Natural killer cell (primary cell): ENCODE measurements around the gene RCL1. TPM values are rescaled to one million over a fixed set of nuclear protein-coding genes. Genes with fewer than 3 reads are reported as not detected.

Source experiments
- ATAC-seq, 3 donors: fragments of 150-1000 bp in 2 of 3; fragments of 200-7000 bp in 1 of 3; cut with Tn5 transposase; 1 replicate in 1 of 3; 2 replicates in 2 of 3; pipeline ENCODE4 v1.10.0; 2021; ENCODE audit warnings: mild to moderate bottlenecking in 2 of 3, moderate library complexity in 2 of 3
- DNase-seq, 2 donors: peaks; one replicate each; pipeline versions ENCODE4 v3.0.0 to v3.0.0-alpha.2; 2013 to 2021; ENCODE audit warnings: mixed read lengths in 1 of 2
- H3K27ac ChIP-seq: one replicate; pipeline ENCODE4 v1.5.1; 2013; ENCODE audit warnings: mild to moderate bottlenecking, low read length
- H3K27me3 ChIP-seq: one replicate; pipeline ENCODE4 v1.6.1; 2013; ENCODE audit warnings: low read length; ENCODE audit not compliant: control insufficient read depth, insufficient read depth
- H3K36me3 ChIP-seq: one replicate; pipeline ENCODE4 v1.6.1; 2013; ENCODE audit warnings: low read length; ENCODE audit not compliant: control insufficient read depth, insufficient read depth
- H3K4me1 ChIP-seq: one replicate; pipeline ENCODE4 v1.6.1; 2013; ENCODE audit warnings: low read length; ENCODE audit not compliant: control insufficient read depth, insufficient read depth
- H3K4me3 ChIP-seq: one replicate; pipeline ENCODE4 v1.5.1; 2013; ENCODE audit warnings: low read length
- H3K9me3 ChIP-seq: one replicate; pipeline ENCODE4 v1.6.1; 2013; ENCODE audit warnings: low read length; ENCODE audit not compliant: control insufficient read depth, insufficient read depth
- H3K27ac Mint-ChIP-seq, 2 donors: one replicate each; pipeline ENCODE4 v1.8.0; 2022; ENCODE audit warnings: mild to moderate bottlenecking in 2 of 2, mixed read lengths in 2 of 2, moderate library complexity in 1 of 2
- H3K27me3 Mint-ChIP-seq, 2 donors: one replicate each; pipeline ENCODE4 v1.8.0; 2022; ENCODE audit warnings: low read depth in 2 of 2, mixed read lengths in 2 of 2
- H3K36me3 Mint-ChIP-seq: one replicate; pipeline ENCODE4 v1.8.0; 2022; ENCODE audit warnings: mixed read lengths
- H3K4me1 Mint-ChIP-seq, 2 donors: one replicate each; pipeline ENCODE4 v1.8.0; 2022; ENCODE audit warnings: mixed read lengths in 2 of 2
- H3K4me3 Mint-ChIP-seq: one replicate; pipeline ENCODE4 v1.8.0; 2022; ENCODE audit warnings: mild to moderate bottlenecking, moderate library complexity, mixed read lengths
- H3K9me3 Mint-ChIP-seq, 2 donors: one replicate each; pipeline ENCODE4 v1.8.0; 2022; ENCODE audit warnings: mixed read lengths in 2 of 2
- CTCF ChIP-seq: fragments of 200-600 bp; IDR thresholded peaks from one replicate; pipeline ENCODE4 v1.8.0; 2022; ENCODE audit warnings: antibody characterized with exemption
- WGBS: methylation state at CpG from one replicate; pipeline ENCODE4 v1.1.7; 2013; ENCODE audit warnings: missing lambda C conversion rate; ENCODE audit not compliant: insufficient coverage; 5-methylcytosine and 5-hydroxymethylcytosine counted together
- intact Hi-C: fragments of 100-400 bp; cut with micrococcal nuclease; formaldehyde crosslinking; loops from one replicate; pipeline ENCODE4 v1.14.2; 2022
- total RNA-seq, 4 donors: library from RNA; stranded (reverse); fragments of 120-200 nt in 1 of 4; gene quantifications; one replicate each; pipeline versions ENCODE4 v1.2.3 to v1.2.4, GENCODE V29; 2013 to 2022

Gene RCL1
- total RNA-seq, 3 donors from 2014 or later (not counting 1 experiment from before 2014, with no cell fraction given) = 18.1 to 26.3 (median 23.0) TPM

GRCh38 chr9:4902135-4902475 is 109.4 kb downstream of the RCL1 start:
- H3K36me3 Mint-ChIP-seq = peaks cover 35% of the 10 kb centered on the region
- H3K4me1 Mint-ChIP-seq = peaks cover 5 to 9% of the 10 kb centered on the region in 2 donors
- H3K27me3 Mint-ChIP-seq = no peaks in the 10 kb centered on the region
- Histone ChIP-seq H3K36me3 (no peaks in the 10 kb centered on the region), H3K27ac (peak overlapping the region; percentile 24), H3K9me3 (no peaks in the 10 kb centered on the region), H3K4me3 (no peak overlapping the region), H3K4me1 (peaks cover 12% of the 10 kb centered on the region), H3K27me3 (no peaks in the 10 kb centered on the region)
- H3K9me3 Mint-ChIP-seq = peaks cover 0 to 12% of the 10 kb centered on the region in 2 donors
- intact Hi-C loops = no loop called here
- no peak for DNase-seq
- 98% methylated on average over 8 of the region's 8 CpGs for WGBS
- H3K27ac Mint-ChIP-seq = peak overlapping the region; percentile 63 to 84
- ATAC-seq = no peak
- no peak for TF ChIP-seq CTCF
- H3K4me3 Mint-ChIP-seq = peak overlapping the region; percentile 66

GRCh38 chr9:4904322-4905134 is 111.8 kb downstream of the RCL1 start:
- no peak overlapping the region for H3K27ac ChIP-seq
- H3K4me3 Mint-ChIP-seq = no peak overlapping the region
- TF ChIP-seq CTCF = no peak
- peaks cover 5 to 9% of the 10 kb centered on the region in 2 donors for H3K4me1 Mint-ChIP-seq
- H3K9me3 ChIP-seq = no peaks in the 10 kb centered on the region
- 96% methylated on average over 2 of the region's 3 CpGs for WGBS
- H3K36me3 ChIP-seq = no peaks in the 10 kb centered on the region
- H3K27ac Mint-ChIP-seq = no peak overlapping the region
- no peaks in the 10 kb centered on the region for H3K27me3 ChIP-seq
- H3K36me3 Mint-ChIP-seq = peaks cover 15% of the 10 kb centered on the region
- intact Hi-C loops = no loop called here
- no peak overlapping the region for H3K4me3 ChIP-seq
- H3K27me3 Mint-ChIP-seq = no peaks in the 10 kb centered on the region
- peaks cover 0 to 7% of the 10 kb centered on the region in 2 donors for H3K9me3 Mint-ChIP-seq
- ATAC-seq (no peak), DNase-seq (no peak)
- H3K4me1 ChIP-seq = peaks cover 12% of the 10 kb centered on the region

DNA sequence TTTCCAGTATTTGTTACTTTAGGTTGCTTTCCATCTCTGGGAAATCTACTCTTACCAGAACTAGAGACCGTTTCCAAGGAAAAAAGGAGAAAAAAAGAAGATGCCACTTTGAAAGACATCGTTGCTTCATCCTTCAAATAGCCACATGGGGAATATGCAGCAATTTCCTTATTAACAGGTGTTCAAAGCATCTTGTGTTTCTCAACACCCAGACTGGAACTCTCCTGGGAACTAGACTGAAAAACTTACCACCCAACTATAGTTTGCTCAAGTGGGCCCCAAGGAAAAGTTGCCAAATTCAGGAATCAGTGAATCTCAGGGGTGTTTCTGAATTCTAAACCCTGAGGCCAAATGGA is 112.4 kb downstream of the RCL1 start:
- Histone ChIP-seq H3K4me1 (peaks cover 12% of the 10 kb centered on the region), H3K27me3 (no peaks in the 10 kb centered on the region), H3K36me3 (no peaks in the 10 kb centered on the region), H3K27ac (no peak overlapping the region), H3K9me3 (no peaks in the 10 kb centered on the region), H3K4me3 (no peak overlapping the region)
- DNase-seq = no peak
- no peaks in the 10 kb centered on the region for H3K27me3 Mint-ChIP-seq
- 83% methylated on average over 2 of the region's 2 CpGs for WGBS
- no peak overlapping the region for H3K4me3 Mint-ChIP-seq
- H3K4me1 Mint-ChIP-seq = peaks cover 5 to 9% of the 10 kb centered on the region in 2 donors
- no peak for TF ChIP-seq CTCF
- no peak for ATAC-seq
- H3K9me3 Mint-ChIP-seq = peaks cover 0 to 3% of the 10 kb centered on the region in 2 donors
- intact Hi-C loops = no loop called here
- H3K36me3 Mint-ChIP-seq = peaks cover 9% of the 10 kb centered on the region
- no peak overlapping the region for H3K27ac Mint-ChIP-seq

Other genes starting within 250 kb of the RCL1 start
- gene PLPP6, start 130.7 kb upstream of the RCL1 start, total RNA-seq = 1 to 10 TPM; 3.7 to 5.6 (median 3.8) TPM
- gene SPATA6L, start 126.5 kb upstream of the RCL1 start, total RNA-seq = 1 to 10 TPM; 2.0 to 4.7 (median 4.3) TPM
- 10 to 100 TPM; 11.6 to 20.1 (median 13.0) TPM for gene CDC37L1, start 113.4 kb upstream of the RCL1 start, total RNA-seq
- 10 to 100 TPM; 18.6 to 23.1 (median 21.0) TPM for gene AK3, start 51.7 kb upstream of the RCL1 start, total RNA-seq
- gene JAK2, start 192.3 kb downstream of the RCL1 start, total RNA-seq = 10 to 100 TPM; 20.8 to 43.9 (median 30.0) TPM